GM19193 (cell line): ENCODE data around the gene DLG2.

Experiments used
- POLR2A ChIP-seq: IDR thresholded peaks from 4 replicates; pipeline ENCODE4 v1.6.1; 2011; ENCODE audit not compliant: insufficient read depth, insufficient read length; ENCODE audit errors: extremely low read depth

The DLG2 gene

GRCh38 chr11:83659466-83659865 lies 1967.7 kb downstream of the DLG2 start:
- no peak for TF ChIP-seq POLR2A

- TF ChIP-seq POLR2A: no peak
Observed at GRCh38 chr11:83656796-83657330, 1970.3 kb downstream of the DLG2 start.

- TF ChIP-seq POLR2A: no peak
Observed at GRCh38 chr11:83655976-83656375, 1971.2 kb downstream of the DLG2 start.

GRCh38 chr11:83649528-83649855 lies 1977.7 kb downstream of the DLG2 start:
- TF ChIP-seq POLR2A: no peak

- TF ChIP-seq POLR2A: no peak
Observed at GRCh38 chr11:83648610-83649527, 1978.3 kb downstream of the DLG2 start.

GRCh38 chr11:83645561-83645960 lies 1981.6 kb downstream of the DLG2 start:
- TF ChIP-seq POLR2A: no peak

- no peak for TF ChIP-seq POLR2A
Observed at GRCh38 chr11:83643115-83643514, 1984.0 kb downstream of the DLG2 start.

- no peak for TF ChIP-seq POLR2A
Observed at GRCh38 chr11:83642500-83642899, 1984.6 kb downstream of the DLG2 start.

- TF ChIP-seq POLR2A: no peak
Observed at GRCh38 chr11:83641511-83641910, 1985.6 kb downstream of the DLG2 start.

GRCh38 chr11:83639995-83640758 lies 1987.0 kb downstream of the DLG2 start:
- TF ChIP-seq POLR2A: no peak

- no peak for TF ChIP-seq POLR2A
Observed at GRCh38 chr11:83635166-83635565, 1992.0 kb downstream of the DLG2 start.

- TF ChIP-seq POLR2A: no peak
Observed at GRCh38 chr11:83630211-83630610, 1996.9 kb downstream of the DLG2 start.

GRCh38 chr11:83629775-83630174 lies 1997.4 kb downstream of the DLG2 start:
- no peak for TF ChIP-seq POLR2A

GRCh38 chr11:83628622-83629355 lies 1998.4 kb downstream of the DLG2 start:
- TF ChIP-seq POLR2A: no peak

- TF ChIP-seq POLR2A: no peak
Observed at GRCh38 chr11:83625336-83625735, 2001.8 kb downstream of the DLG2 start.
